ENCODE data around the gene IMPDH1.

Gene IMPDH1

DNA sequence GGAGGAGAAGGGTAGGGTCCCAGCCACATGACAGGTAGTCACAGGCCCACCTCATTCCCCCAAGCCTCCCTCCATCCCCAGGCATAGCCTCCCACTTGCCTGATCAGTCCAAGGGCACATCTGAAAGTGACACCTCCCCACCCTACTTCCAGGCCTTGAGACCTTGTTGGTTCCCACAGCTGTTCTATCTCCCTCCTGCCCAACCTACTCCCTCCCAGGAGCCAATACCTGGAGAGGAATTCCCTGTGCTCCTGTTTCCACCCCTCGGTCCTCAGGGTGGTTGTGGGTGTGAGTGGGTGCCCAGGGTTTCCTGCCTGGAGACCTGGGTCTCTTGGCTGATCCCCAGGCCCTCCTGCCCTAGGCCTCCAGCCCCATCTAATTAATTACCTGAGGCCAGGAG is 11.6 kb upstream of the IMPDH1 start:
- no peak for TF ChIP-seq EP300 (IDR thresholded peaks at IDR 0.05; ENCODE audit: borderline replicate concordance)
- no peak for TF ChIP-seq TEAD4 (IDR thresholded peaks at IDR 0.05)

DNA sequence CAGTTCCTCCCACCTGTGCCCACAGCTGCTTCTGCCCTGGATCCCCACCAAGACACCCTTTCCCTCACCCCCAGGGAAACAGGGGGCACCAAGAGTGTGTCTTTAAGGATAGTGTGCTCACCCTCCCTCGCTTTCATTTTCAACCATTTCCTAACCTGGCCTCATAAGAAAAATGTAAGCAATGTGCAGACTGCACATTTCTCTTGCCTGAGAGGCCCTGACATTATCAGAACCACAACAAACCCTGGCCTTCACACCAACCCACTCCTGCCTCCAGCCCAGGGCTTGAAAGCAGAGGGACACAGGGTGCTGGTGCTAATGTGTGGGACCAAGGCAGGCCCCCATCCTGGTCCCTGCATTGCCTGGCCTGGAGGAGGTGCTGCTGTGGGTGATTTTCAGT is 11.0 kb upstream of the IMPDH1 start:
- no peak for TF ChIP-seq TEAD4 (IDR thresholded peaks at IDR 0.05)
- no peak for TF ChIP-seq FOXM1 (IDR thresholded peaks at IDR 0.05; ENCODE audit: borderline replicate concordance, low read depth)
- TF ChIP-seq TCF12 (IDR thresholded peaks at IDR 0.05; ENCODE audit: low read depth): no peak

DNA sequence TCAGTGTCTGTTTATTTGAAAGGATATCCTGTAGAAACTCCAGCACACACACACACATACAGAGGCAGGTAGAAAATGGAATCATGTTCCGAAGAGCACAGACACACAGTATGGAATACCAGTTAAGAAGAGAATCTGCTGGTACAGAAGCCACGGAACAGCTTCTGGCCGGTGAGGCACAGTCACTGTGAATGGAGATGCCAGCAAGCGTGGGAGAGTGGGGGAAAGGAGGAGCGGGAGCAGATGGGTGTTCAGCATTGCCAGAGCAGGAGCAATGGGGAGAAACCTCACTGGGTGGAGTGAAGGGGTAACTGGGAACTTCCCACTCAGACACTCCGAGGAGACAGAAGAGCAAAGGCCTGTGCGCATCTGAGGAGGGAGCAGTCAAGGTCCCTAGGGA is 9.5 kb upstream of the IMPDH1 start:
- TF ChIP-seq MAX (IDR thresholded peaks at IDR 0.05): no peak
- no peak for TF ChIP-seq FOXM1 (IDR thresholded peaks at IDR 0.05; ENCODE audit: borderline replicate concordance, low read depth)
- TF ChIP-seq YY1 (IDR thresholded peaks at IDR 0.05; ENCODE audit: low read depth): no peak
- TF ChIP-seq RAD21 (IDR thresholded peaks at IDR 0.05; ENCODE audit: low read depth): no peak
- TF ChIP-seq TEAD4 (IDR thresholded peaks at IDR 0.05): no peak
- no peak for TF ChIP-seq EGR1 (IDR thresholded peaks at IDR 0.05)
- TF ChIP-seq CREB1 (IDR thresholded peaks at IDR 0.05; ENCODE audit: low read depth): no peak
- no peak for TF ChIP-seq ZBTB7A (IDR thresholded peaks at IDR 0.05; ENCODE audit: low read depth)
- no peak for TF ChIP-seq TCF12 (IDR thresholded peaks at IDR 0.05; ENCODE audit: low read depth)
- TF ChIP-seq TAF1 (IDR thresholded peaks at IDR 0.05; ENCODE audit: low read depth): no peak

GRCh38 chr7:128417071-128417470 is 7.3 kb upstream of the IMPDH1 start:
- TF ChIP-seq FOXM1 (IDR thresholded peaks at IDR 0.05; ENCODE audit: borderline replicate concordance, low read depth) (no peak), TCF12 (IDR thresholded peaks at IDR 0.05; ENCODE audit: low read depth) (no peak), USF1 (IDR thresholded peaks at IDR 0.05) (no peak), TAF1 (IDR thresholded peaks at IDR 0.05; ENCODE audit: low read depth) (no peak), CREB1 (IDR thresholded peaks at IDR 0.05; ENCODE audit: low read depth) (no peak), EP300 (IDR thresholded peaks at IDR 0.05; ENCODE audit: borderline replicate concordance) (no peak), YY1 (IDR thresholded peaks at IDR 0.05; ENCODE audit: low read depth) (no peak), TEAD4 (IDR thresholded peaks at IDR 0.05) (no peak), RAD21 (IDR thresholded peaks at IDR 0.05; ENCODE audit: low read depth) (no peak), NFIC (IDR thresholded peaks at IDR 0.05) (no peak), REST (IDR thresholded peaks at IDR 0.05; ENCODE audit: low read depth) (no peak), ZBTB7A (IDR thresholded peaks at IDR 0.05; ENCODE audit: low read depth) (no peak), CEBPB (IDR thresholded peaks at IDR 0.05) (no peak), MAX (IDR thresholded peaks at IDR 0.05) (no peak), EGR1 (IDR thresholded peaks at IDR 0.05) (no peak)

- no peak for TF ChIP-seq EGR1 (IDR thresholded peaks at IDR 0.05)
- TF ChIP-seq CEBPB (IDR thresholded peaks at IDR 0.05): no peak
- TF ChIP-seq CREB1 (IDR thresholded peaks at IDR 0.05; ENCODE audit: low read depth): no peak
- no peak for TF ChIP-seq YY1 (IDR thresholded peaks at IDR 0.05; ENCODE audit: low read depth)
- TF ChIP-seq RAD21 (IDR thresholded peaks at IDR 0.05; ENCODE audit: low read depth): no peak
- no peak for TF ChIP-seq MAX (IDR thresholded peaks at IDR 0.05)
- TF ChIP-seq TAF1 (IDR thresholded peaks at IDR 0.05; ENCODE audit: low read depth): no peak
- no peak for TF ChIP-seq TCF12 (IDR thresholded peaks at IDR 0.05; ENCODE audit: low read depth)
- no peak for TF ChIP-seq EP300 (IDR thresholded peaks at IDR 0.05; ENCODE audit: borderline replicate concordance)
- TF ChIP-seq NFIC (IDR thresholded peaks at IDR 0.05): no peak
- no peak for TF ChIP-seq TEAD4 (IDR thresholded peaks at IDR 0.05)
- no peak for TF ChIP-seq FOXM1 (IDR thresholded peaks at IDR 0.05; ENCODE audit: borderline replicate concordance, low read depth)
- no peak for TF ChIP-seq ZBTB7A (IDR thresholded peaks at IDR 0.05; ENCODE audit: low read depth)
- no peak for TF ChIP-seq REST (IDR thresholded peaks at IDR 0.05; ENCODE audit: low read depth)
- no peak for TF ChIP-seq USF1 (IDR thresholded peaks at IDR 0.05)
Observed at GRCh38 chr7:128415217-128415785, 5.5 kb upstream of the IMPDH1 start.

DNA sequence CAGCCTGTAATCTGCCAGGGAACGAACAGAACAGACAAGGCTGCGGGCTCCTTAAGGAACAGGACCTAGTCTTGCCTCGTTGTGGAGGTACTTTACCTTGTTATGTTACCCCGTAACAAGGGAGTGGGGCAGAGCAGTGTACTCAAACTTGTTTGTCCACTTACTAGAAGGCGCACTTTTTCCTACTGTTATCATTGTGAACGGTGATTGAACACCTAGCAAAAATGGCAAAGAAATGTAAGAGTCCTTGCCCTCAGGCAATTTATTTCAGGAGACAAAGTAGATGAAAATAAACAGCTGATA is 620 bp upstream of the IMPDH1 start:
- 0 out of 2 replicates have a peak, but pooled peaks have one; percentile 41 for TF ChIP-seq MAX (IDR thresholded peaks at IDR 0.05)
- TF ChIP-seq RAD21 (IDR thresholded peaks at IDR 0.05; ENCODE audit: low read depth): no peak

Data from Ishikawa (cell line).